Loucy (cell line): ENCODE results near the gene FRAS1.

Experiments
- H2AFZ ChIP-seq: fragments of 200-600 bp; sonication (generic); 2 replicates; pipeline ENCODE4 v1.6.0; 2016; ENCODE audit warnings: antibody characterized with exemption, mild to moderate bottlenecking, low read length, moderate library complexity
- H3F3A ChIP-seq: fragments of 200-600 bp; 2 replicates; pipeline ENCODE4 v1.6.0; 2016; ENCODE audit warnings: antibody characterized with exemption, low read depth, mild to moderate bottlenecking
- H3K27me3 ChIP-seq: fragments of 200-600 bp; sonication (generic); 2 replicates; pipeline ENCODE4 v1.6.1; 2014; ENCODE audit warnings: low read length, mild to moderate bottlenecking; ENCODE audit not compliant: insufficient read depth, poor library complexity, severe bottlenecking
- H3K36me3 ChIP-seq: fragments of 200-600 bp; sonication (generic); 2 replicates; pipeline ENCODE4 v1.6.1; 2016; ENCODE audit warnings: low read length; ENCODE audit not compliant: insufficient read depth
- H3K4me1 ChIP-seq: fragments of 200-600 bp; sonication (generic); 2 replicates; pipeline ENCODE4 v1.5.1; 2014; ENCODE audit warnings: low read length, mild to moderate bottlenecking; ENCODE audit not compliant: insufficient read depth, poor library complexity, severe bottlenecking
- H3K4me2 ChIP-seq: fragments of 200-600 bp; sonication (generic); 2 replicates; pipeline ENCODE4 v1.6.0; 2014; ENCODE audit warnings: antibody characterized with exemption, low read length, low read depth, mild to moderate bottlenecking; ENCODE audit not compliant: poor library complexity, severe bottlenecking
- H3K4me3 ChIP-seq: fragments of 200-600 bp; sonication (generic); 2 replicates; pipeline ENCODE4 v1.5.1; 2014; ENCODE audit warnings: low read length, mild to moderate bottlenecking, mixed read lengths; ENCODE audit not compliant: poor library complexity, severe bottlenecking
- H3K79me2 ChIP-seq: fragments of 200-600 bp; sonication (generic); 2 replicates; pipeline ENCODE4 v1.6.1; 2014; ENCODE audit warnings: low read length; ENCODE audit not compliant: insufficient read depth
- H3K9ac ChIP-seq: fragments of 200-600 bp; sonication (generic); 2 replicates; pipeline ENCODE4 v1.6.0; 2014; ENCODE audit warnings: mild to moderate bottlenecking, low read depth, low read length, moderate library complexity; ENCODE audit not compliant: poor library complexity, severe bottlenecking
- H3K9me2 ChIP-seq: fragments of 200-600 bp; sonication (generic); replicated peaks from 2 replicates; pipeline ENCODE4 v1.6.1; 2016; ENCODE audit warnings: low read depth, low read length, mixed read lengths
- H3K9me3 ChIP-seq: fragments of 200-600 bp; sonication (generic); 2 replicates; pipeline ENCODE4 v1.6.1; 2014; ENCODE audit warnings: mild to moderate bottlenecking, antibody characterized with exemption, low read length, low read depth; ENCODE audit not compliant: insufficient read depth
- H4K20me1 ChIP-seq: fragments of 200-600 bp; sonication (generic); 2 replicates; pipeline ENCODE4 v1.6.0; 2014; ENCODE audit warnings: antibody characterized with exemption, low read length, mild to moderate bottlenecking; ENCODE audit not compliant: insufficient read depth, poor library complexity, severe bottlenecking
- CTCF ChIP-seq: fragments of 200-600 bp; sonication (generic); conservative IDR thresholded peaks from 2 replicates; pipeline ENCODE4 v1.5.1; 2014; ENCODE audit warnings: mild to moderate bottlenecking, antibody characterized with exemption, low read length
- EZH2phosphoT487 ChIP-seq: fragments of 200-600 bp; IDR thresholded peaks from 2 replicates; pipeline ENCODE4 v1.6.1; 2018; ENCODE audit warnings: antibody characterized with exemption, mild to moderate bottlenecking, moderate library complexity, borderline replicate concordance

The FRAS1 gene

GRCh38 chr4:78210694-78211410 is 153.7 kb downstream of the FRAS1 start:
- Histone ChIP-seq H2AFZ (no peak overlapping the region), H3K36me3 (no peaks in the 10 kb centered on the region), H3K9me3 (no peaks in the 10 kb centered on the region), H3K9ac (no peak overlapping the region), H3K4me2 (no peak overlapping the region), H3K9me2 (no peaks in the 10 kb centered on the region), H3F3A (no peaks in the 10 kb centered on the region), H3K79me2 (no peaks in the 10 kb centered on the region), H3K4me1 (peaks cover 34% of the 10 kb centered on the region), H3K4me3 (no peak overlapping the region), H4K20me1 (no peaks in the 10 kb centered on the region), H3K27me3 (no peaks in the 10 kb centered on the region)
- no peak for TF ChIP-seq EZH2phosphoT487
- TF ChIP-seq CTCF: no peak

- Histone ChIP-seq H3K27me3 (no peaks in the 10 kb centered on the region), H4K20me1 (no peaks in the 10 kb centered on the region), H3K79me2 (no peaks in the 10 kb centered on the region), H3K36me3 (no peaks in the 10 kb centered on the region), H2AFZ (no peak overlapping the region), H3K4me2 (no peak overlapping the region), H3K9ac (no peak overlapping the region), H3K9me2 (no peaks in the 10 kb centered on the region), H3K4me3 (no peak overlapping the region), H3F3A (no peaks in the 10 kb centered on the region), H3K9me3 (no peaks in the 10 kb centered on the region), H3K4me1 (peaks cover 21% of the 10 kb centered on the region)
- no peak for TF ChIP-seq EZH2phosphoT487
- no peak for TF ChIP-seq CTCF
Measured at GRCh38 chr4:78213218-78213617, 156.1 kb downstream of the FRAS1 start.

- no peak for TF ChIP-seq EZH2phosphoT487
- Histone ChIP-seq H3K4me3 (no peak overlapping the region), H3K9ac (no peak overlapping the region), H2AFZ (no peak overlapping the region), H3K9me3 (no peaks in the 10 kb centered on the region), H3K27me3 (no peaks in the 10 kb centered on the region), H3F3A (no peaks in the 10 kb centered on the region), H4K20me1 (no peaks in the 10 kb centered on the region), H3K4me2 (no peak overlapping the region), H3K79me2 (no peaks in the 10 kb centered on the region), H3K36me3 (no peaks in the 10 kb centered on the region), H3K4me1 (peaks cover 18% of the 10 kb centered on the region), H3K9me2 (no peaks in the 10 kb centered on the region)
Measured at GRCh38 chr4:78214078-78214477, 157.0 kb downstream of the FRAS1 start.

- TF ChIP-seq CTCF (no peak), EZH2phosphoT487 (no peak)
- Histone ChIP-seq H3K9ac (no peak overlapping the region), H3K4me2 (no peak overlapping the region), H4K20me1 (no peaks in the 10 kb centered on the region), H3K9me3 (no peaks in the 10 kb centered on the region), H3K4me3 (no peak overlapping the region), H3K4me1 (peaks cover 15% of the 10 kb centered on the region), H3K27me3 (no peaks in the 10 kb centered on the region), H3F3A (no peaks in the 10 kb centered on the region), H2AFZ (no peak overlapping the region), H3K79me2 (no peaks in the 10 kb centered on the region), H3K9me2 (no peaks in the 10 kb centered on the region), H3K36me3 (no peaks in the 10 kb centered on the region)
Measured at GRCh38 chr4:78217557-78217956, 160.4 kb downstream of the FRAS1 start.
